ENCODE measurements around the gene PTPRK. TPM values are rescaled to one million over a fixed set of nuclear protein-coding genes. Genes with fewer than 3 reads are reported as not detected.

PTPRK gene
- total and polyA plus RNA-seq, 10 of the 15 experiments (the other 5 are each of a cell fraction or from before 2014, with no cell fraction given): 0.23 to 1.9 (median 0.55) TPM

GRCh38 chr6:128350416-128351254 lies 169.8 kb downstream of the PTPRK start:
- WGBS (ENCODE audit: insufficient coverage, insufficient replicate concordance, low lambda C conversion rate, missing lambda C conversion rate): under 1% methylated on average over 6 of the region's 6 CpGs
- SMC1A ChIA-PET (ENCODE audit: uncharacterized antibody, unreplicated experiment): no interaction called here
- CTCF ChIA-PET: no interaction called here
- H3K4me2 ChIP-seq (ENCODE audit: control insufficient read depth, insufficient read depth): no peak overlapping the region
- H2AFZ ChIP-seq (ENCODE audit: control insufficient read depth, low read depth, low read length): no peak overlapping the region
- H3K27me3 ChIP-seq (replicated peaks in 1 of 2; ENCODE audit: control insufficient read depth in 2 of 2, insufficient read depth in 2 of 2, low read length in 1 of 2): no peaks in the 10 kb centered on the region; a peak in 1 of 4 replicates
- no peaks in the 10 kb centered on the region for H3K36me3 ChIP-seq (ENCODE audit: control insufficient read depth in 2 of 2, insufficient read depth in 2 of 2, low read length in 1 of 2)
- no TSS peak for BruUV-seq (replicated peaks)
- H3K79me2 ChIP-seq (ENCODE audit: control insufficient read depth, insufficient read depth, low read length): no peaks in the 10 kb centered on the region
- H3K4me3 ChIP-seq: no peak overlapping the region
- no peaks in the 10 kb centered on the region for H4K20me1 ChIP-seq (ENCODE audit: control insufficient read depth, insufficient read depth)
- no peaks in the 10 kb centered on the region for H3K9me3 ChIP-seq (replicated peaks; ENCODE audit: control insufficient read depth, insufficient read depth, low read length)
- RAD21 ChIA-PET (ENCODE audit: unreplicated experiment): no interaction called here
- POLR2A ChIA-PET: no interaction called here
- FAIRE-seq (no peak), DNase-seq (ENCODE audit: low read depth, low spot score) (no peak), ATAC-seq (no peak)
- in situ Hi-C loops (cut with MboI) (no loop called here), intact Hi-C loops (cut with micrococcal nuclease; ENCODE audit: unreplicated experiment) (no loop called here)
- no peak for TF ChIP-seq NRF1 (conservative IDR thresholded peaks at IDR 0.05; ENCODE audit: low read depth, low read length)
- TF ChIP-seq DPF2 (IDR thresholded peaks at IDR 0.05): no peak
- TF ChIP-seq YBX1 (IDR thresholded peaks at IDR 0.05): no peak
- no peak for TF ChIP-seq ZNF24 (IDR thresholded peaks at IDR 0.05)
- no peak for TF ChIP-seq ZNF622 (IDR thresholded peaks at IDR 0.05)
- no peak for TF ChIP-seq REST (IDR thresholded peaks at IDR 0.05; ENCODE audit: low read depth, low read length)
- TF ChIP-seq TCF7 (IDR thresholded peaks at IDR 0.05; ENCODE audit: borderline replicate concordance): no peak
- TF ChIP-seq ELK1 (IDR thresholded peaks at IDR 0.05; ENCODE audit: low read depth, low read length): no peak
- no peak for TF ChIP-seq NFYA (IDR thresholded peaks at IDR 0.05; ENCODE audit: borderline replicate concordance, low read depth, low read length)
- TF ChIP-seq ATF7 (IDR thresholded peaks at IDR 0.05; ENCODE audit: low read depth): no peak
- TF ChIP-seq CHD2 (IDR thresholded peaks at IDR 0.05; ENCODE audit: borderline replicate concordance, low read depth, low read length): no peak
- no peak for TF ChIP-seq ZBTB33 (IDR thresholded peaks at IDR 0.05)
- no peak for TF ChIP-seq ZNF217 (IDR thresholded peaks at IDR 0.05)
- TF ChIP-seq ZSCAN29 (IDR thresholded peaks at IDR 0.05): no peak
- no peaks in the 10 kb centered on the region for H3K4me1 ChIP-seq (ENCODE audit: control insufficient read depth, insufficient read depth, low read length)
- H3K27ac ChIP-seq (ENCODE audit: control insufficient read depth, insufficient read depth): no peak overlapping the region
- no peak overlapping the region for H3K9ac ChIP-seq (ENCODE audit: control insufficient read depth, insufficient read depth, low read length)

All from GM12878 (cell line).